Tibial nerve (tissue), 4 donors: Measurements from ENCODE around the gene RUFY4. TPM values are rescaled to one million over a fixed set of nuclear protein-coding genes. Genes with fewer than 3 reads are reported as not detected.

Experiments used
- DNase-seq, 2 donors: peaks; one replicate each; pipeline ENCODE4 v3.0.0-alpha.2; 2019; ENCODE audit warnings: low spot score in 2 of 2
- H3K27ac ChIP-seq, 4 donors: fragments of 200-600 bp; sonication (generic) in 3 of 4; one replicate each; pipeline ENCODE4 v1.5.1; 2017 to 2019; ENCODE audit warnings: mild to moderate bottlenecking in 1 of 4
- H3K27me3 ChIP-seq, 2 donors: fragments of 200-600 bp; sonication (generic) in 1 of 2; one replicate each; pipeline versions ENCODE4 v1.5.1 to v1.6.0; 2017 to 2019
- H3K36me3 ChIP-seq, 3 donors: fragments of 200-600 bp; sonication (generic); one replicate each; pipeline ENCODE4 v1.5.1; 2018 to 2019
- H3K4me1 ChIP-seq, 4 donors: fragments of 200-600 bp; sonication (generic) in 3 of 4; one replicate each; pipeline ENCODE4 v1.5.1; 2017 to 2019
- H3K4me3 ChIP-seq, 4 donors: fragments of 200-600 bp; sonication (generic) in 3 of 4; one replicate each; pipeline ENCODE4 v1.5.1; 2017 to 2019; ENCODE audit warnings: mild to moderate bottlenecking in 1 of 4, moderate library complexity in 1 of 4
- H3K9me3 ChIP-seq, 4 donors: fragments of 200-600 bp; sonication (generic) in 3 of 4; one replicate each; pipeline ENCODE4 v1.5.1; 2017 to 2019
- EP300 ChIP-seq, 2 donors: sonication (generic); formaldehyde crosslinking; IDR thresholded peaks; one replicate each; pipeline ENCODE4 v1.6.1; 2017; ENCODE audit warnings: antibody characterized with exemption in 2 of 2, mild to moderate bottlenecking in 1 of 2
- POLR2A ChIP-seq, 2 donors: fragments of 450-650 bp; IDR thresholded peaks; one replicate each; pipeline ENCODE4 v1.6.1; 2017; ENCODE audit warnings: antibody characterized with exemption in 2 of 2, mild to moderate bottlenecking in 2 of 2, moderate library complexity in 2 of 2
- WGBS, 2 donors: methylation state at CpG; one replicate each; pipeline ENCODE4 v1.1.5; 2018; 5-methylcytosine and 5-hydroxymethylcytosine counted together
- total RNA-seq, 4 donors: library from RNA; depleted of rRNA; stranded (reverse); fragments of >200 nt; gene quantifications; one replicate each; pipeline ENCODE4 v1.1.0, GENCODE V29; 2016
- TF ChIP-seq, protein P1 (sequence below), 5 experiments: fragments of 200-600 bp in 3 of 5; fragments of 450-650 bp in 2 of 5; sonication (generic) in 3 of 5; IDR thresholded peaks; one replicate each; pipeline ENCODE4 v1.5.1; 2016 to 2019; ENCODE audit warnings: antibody characterized with exemption in 5 of 5, mild to moderate bottlenecking in 3 of 5, moderate library complexity in 2 of 5

RUFY4 gene
- total RNA-seq, 4 donors from 2014 or later: not detected

DNA sequence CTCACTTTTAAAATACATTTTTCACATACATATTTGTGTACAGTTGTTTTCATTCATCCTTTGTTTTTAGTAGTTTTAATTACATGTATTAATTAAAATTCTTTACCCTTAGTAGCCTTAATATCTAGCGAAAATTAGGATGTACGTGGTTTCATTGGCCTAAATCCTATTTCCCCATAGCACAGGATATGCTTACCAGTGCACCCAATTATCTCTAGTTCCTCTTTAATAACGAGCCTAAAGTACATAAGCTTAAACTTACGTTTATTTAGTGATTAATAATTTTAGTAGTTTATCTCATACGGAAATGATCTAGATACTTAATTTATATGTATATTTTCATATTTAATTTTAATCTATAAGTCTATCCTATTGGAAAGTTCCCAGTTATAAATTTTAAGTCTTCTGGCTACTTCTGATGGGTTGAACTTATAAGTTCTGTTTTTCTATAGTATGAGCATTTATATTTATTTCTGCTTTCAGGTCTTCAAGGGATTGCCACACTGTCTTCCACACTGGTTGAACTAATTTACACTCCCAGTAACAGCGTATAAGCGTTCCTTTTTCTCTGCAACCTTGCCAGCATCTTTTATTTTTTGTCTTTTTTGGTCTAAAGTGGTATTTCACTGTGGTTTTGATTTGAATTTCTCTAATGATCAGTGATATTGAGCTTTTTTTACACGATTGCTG is 21.4 kb upstream of the RUFY4 start:
- Histone ChIP-seq H3K4me3 (no peak overlapping the region), H3K27me3 (no peaks in the 10 kb centered on the region), H3K4me1 (no peaks in the 10 kb centered on the region), H3K27ac (no peak overlapping the region), H3K36me3 (no peaks in the 10 kb centered on the region), H3K9me3 (peaks cover 0 to 16% (median 0%) of the 10 kb centered on the region in 4 donors)
- TF ChIP-seq POLR2A (IDR thresholded peaks at IDR 0.05): no peak
- TF ChIP-seq EP300 (IDR thresholded peaks at IDR 0.05): no peak
- TF ChIP-seq, protein P1, sequence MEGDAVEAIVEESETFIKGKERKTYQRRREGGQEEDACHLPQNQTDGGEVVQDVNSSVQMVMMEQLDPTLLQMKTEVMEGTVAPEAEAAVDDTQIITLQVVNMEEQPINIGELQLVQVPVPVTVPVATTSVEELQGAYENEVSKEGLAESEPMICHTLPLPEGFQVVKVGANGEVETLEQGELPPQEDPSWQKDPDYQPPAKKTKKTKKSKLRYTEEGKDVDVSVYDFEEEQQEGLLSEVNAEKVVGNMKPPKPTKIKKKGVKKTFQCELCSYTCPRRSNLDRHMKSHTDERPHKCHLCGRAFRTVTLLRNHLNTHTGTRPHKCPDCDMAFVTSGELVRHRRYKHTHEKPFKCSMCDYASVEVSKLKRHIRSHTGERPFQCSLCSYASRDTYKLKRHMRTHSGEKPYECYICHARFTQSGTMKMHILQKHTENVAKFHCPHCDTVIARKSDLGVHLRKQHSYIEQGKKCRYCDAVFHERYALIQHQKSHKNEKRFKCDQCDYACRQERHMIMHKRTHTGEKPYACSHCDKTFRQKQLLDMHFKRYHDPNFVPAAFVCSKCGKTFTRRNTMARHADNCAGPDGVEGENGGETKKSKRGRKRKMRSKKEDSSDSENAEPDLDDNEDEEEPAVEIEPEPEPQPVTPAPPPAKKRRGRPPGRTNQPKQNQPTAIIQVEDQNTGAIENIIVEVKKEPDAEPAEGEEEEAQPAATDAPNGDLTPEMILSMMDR (IDR thresholded peaks at IDR 0.05): no peak
- WGBS, 2 donors: 82 to 83% methylated on average over 8 of the region's 8 CpGs
- no peak for DNase-seq

DNA sequence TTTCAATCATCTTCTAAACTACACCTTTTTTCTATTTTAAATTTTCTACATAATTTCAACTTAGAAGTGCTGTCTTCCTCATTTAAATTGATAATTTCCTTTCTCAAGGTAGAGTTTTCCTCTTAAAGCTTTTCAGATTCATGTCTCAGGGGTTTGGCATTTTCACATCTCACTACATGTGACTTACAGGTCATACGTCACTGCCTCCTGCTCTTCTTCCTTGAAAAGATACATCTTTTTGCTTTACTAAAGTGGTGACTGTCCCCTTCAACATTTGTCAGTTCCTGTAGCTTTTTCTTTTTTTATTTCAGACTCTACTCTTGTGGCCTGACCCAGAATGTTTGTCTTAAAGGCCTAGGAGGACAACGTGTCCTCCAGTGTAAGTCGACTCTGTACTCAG is 17.1 kb upstream of the RUFY4 start:
- Histone ChIP-seq H3K4me1 (no peaks in the 10 kb centered on the region), H3K9me3 (peaks cover 0 to 16% (median 0%) of the 10 kb centered on the region in 4 donors), H3K4me3 (no peak overlapping the region), H3K27me3 (no peaks in the 10 kb centered on the region), H3K27ac (no peak overlapping the region), H3K36me3 (no peaks in the 10 kb centered on the region)
- 77 to 81% methylated on average over 3 of the region's 3 CpGs for WGBS, 2 donors
- no peak for DNase-seq
- TF ChIP-seq POLR2A (IDR thresholded peaks at IDR 0.05) (no peak), EP300 (IDR thresholded peaks at IDR 0.05) (no peak)
- TF ChIP-seq, protein P1 (IDR thresholded peaks at IDR 0.05): no peak

DNA sequence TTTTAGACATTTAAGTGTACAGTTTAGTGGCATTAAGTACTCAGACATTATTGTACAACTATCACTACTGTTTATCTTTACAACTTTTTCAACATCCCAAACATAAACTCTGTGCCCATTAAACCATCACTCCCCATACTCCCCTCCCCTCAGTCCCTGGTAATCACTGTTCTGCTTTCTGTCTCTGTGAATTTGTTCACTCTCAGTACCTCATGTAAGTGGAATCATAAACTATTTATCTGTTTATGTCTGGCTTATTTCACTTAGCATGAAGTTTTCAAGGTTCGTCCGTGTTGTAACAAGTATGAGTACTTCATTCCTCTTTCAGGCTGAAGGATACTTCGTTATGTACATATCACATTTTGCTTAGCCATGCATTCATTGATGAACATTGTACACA is 9.8 kb upstream of the RUFY4 start:
- TF ChIP-seq POLR2A (IDR thresholded peaks at IDR 0.05) (no peak), EP300 (IDR thresholded peaks at IDR 0.05) (no peak)
- TF ChIP-seq, protein P1 (IDR thresholded peaks at IDR 0.05): no peak
- no peak for DNase-seq
- WGBS, 2 donors: 87 to 89% methylated on average over 3 of the region's 3 CpGs

DNA sequence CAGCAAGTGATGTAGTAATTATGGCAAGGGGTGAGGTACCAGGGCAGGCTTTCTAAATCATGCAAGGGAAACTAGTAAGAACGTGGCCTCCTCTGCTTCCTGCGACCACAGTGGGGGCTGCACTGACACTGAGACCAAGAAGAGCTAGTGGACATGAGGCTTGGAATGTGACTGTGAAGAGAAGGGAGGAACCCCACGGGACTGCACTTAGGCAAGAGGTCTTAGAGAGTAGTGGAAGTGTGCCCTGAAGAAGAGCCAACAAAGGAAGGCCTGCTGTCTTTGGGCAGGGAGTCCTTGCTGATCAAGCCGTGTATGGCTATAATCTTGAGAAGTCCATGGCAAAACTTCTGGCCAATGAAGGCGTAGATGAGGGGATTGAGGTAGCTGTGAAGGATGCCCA is 8.9 kb upstream of the RUFY4 start:
- TF ChIP-seq POLR2A (IDR thresholded peaks at IDR 0.05): no peak
- TF ChIP-seq, protein P1 (IDR thresholded peaks at IDR 0.05): no peak
- no peak for TF ChIP-seq EP300 (IDR thresholded peaks at IDR 0.05)
- 68 to 71% methylated on average over 5 of the region's 5 CpGs for WGBS, 2 donors
- Histone ChIP-seq H3K4me1 (no peaks in the 10 kb centered on the region), H3K4me3 (no peak overlapping the region), H3K27ac (no peak overlapping the region), H3K36me3 (no peaks in the 10 kb centered on the region), H3K9me3 (no peaks in the 10 kb centered on the region), H3K27me3 (no peaks in the 10 kb centered on the region)
- no peak for DNase-seq

More for the DNA sequence above, 9.8 kb upstream of the RUFY4 start:
- Histone ChIP-seq H3K4me3 (no peak overlapping the region), H3K36me3 (no peaks in the 10 kb centered on the region), H3K27me3 (no peaks in the 10 kb centered on the region), H3K4me1 (no peaks in the 10 kb centered on the region), H3K27ac (no peak overlapping the region), H3K9me3 (no peaks in the 10 kb centered on the region)

DNA sequence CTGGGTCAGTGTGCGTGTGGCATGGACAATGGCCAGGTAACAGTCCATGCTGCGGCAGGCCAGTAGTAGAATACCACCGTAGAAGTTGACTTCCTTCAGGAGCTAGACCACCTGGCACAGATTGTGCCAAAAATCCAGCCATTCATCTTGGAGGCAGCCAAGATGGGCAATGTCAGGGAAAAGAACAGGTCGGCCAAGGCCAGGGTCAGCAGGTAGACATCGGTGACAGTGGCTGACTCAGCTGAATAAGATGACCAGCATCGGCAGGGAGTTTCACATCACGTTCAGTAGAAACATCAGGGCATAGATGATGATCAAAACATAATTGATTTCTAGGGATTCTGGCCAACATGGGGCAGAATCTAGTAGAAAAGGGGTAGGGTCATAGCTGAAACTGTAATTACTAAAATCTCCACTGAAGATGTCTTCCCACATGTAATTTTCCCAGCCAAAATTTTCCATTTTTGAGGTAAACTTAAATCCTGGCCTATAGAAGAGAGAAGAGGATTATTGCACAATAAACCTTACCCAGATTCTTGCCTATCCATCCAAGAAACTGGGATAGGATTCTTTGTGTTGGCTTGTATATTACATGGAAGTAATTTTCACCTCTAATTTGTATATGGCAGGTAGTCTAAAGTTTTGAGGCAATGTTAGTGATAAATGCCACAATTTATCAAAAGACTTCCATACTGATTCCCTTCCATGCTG is 7.9 kb upstream of the RUFY4 start:
- no peaks in the 10 kb centered on the region for H3K36me3 ChIP-seq
- H3K4me1 ChIP-seq: no peaks in the 10 kb centered on the region
- DNase-seq: no peak
- no peaks in the 10 kb centered on the region for H3K27me3 ChIP-seq
- no peak overlapping the region for H3K27ac ChIP-seq
- 91 to 93% methylated on average over 7 of the region's 7 CpGs for WGBS, 2 donors
- no peak overlapping the region for H3K4me3 ChIP-seq
- no peaks in the 10 kb centered on the region for H3K9me3 ChIP-seq
- TF ChIP-seq EP300 (IDR thresholded peaks at IDR 0.05) (no peak), POLR2A (IDR thresholded peaks at IDR 0.05) (no peak)
- TF ChIP-seq, protein P1 (IDR thresholded peaks at IDR 0.05): no peak
